HepG2 (cell line): ENCODE measurements around the gene SYNE1. TPM values are rescaled to one million over a fixed set of nuclear protein-coding genes. Genes with fewer than 3 reads are reported as not detected.

ENCODE experiments used
- CREM ChIP-seq, 2 experiments: sonication (generic) in 1 of 2; formaldehyde crosslinking in 1 of 2; IDR thresholded peaks; 2 replicates each; pipeline versions ENCODE4 v1.4.0 to v1.6.1; 2016 to 2020; ENCODE audit warnings: antibody characterized with exemption in 1 of 2, mild to moderate bottlenecking in 1 of 2, missing genetic modification reagents in 1 of 2
- FOXJ3 ChIP-seq: sonication (generic); formaldehyde crosslinking; IDR thresholded peaks from 2 replicates; pipeline ENCODE4 v1.4.0; 2020; ENCODE audit warnings: missing genetic modification reagents, mild to moderate bottlenecking, borderline replicate concordance
- FOXP1 ChIP-seq, 2 experiments: fragments of 450-650 bp in 1 of 2; IDR thresholded peaks; 2 replicates each; pipeline ENCODE4 v1.6.1; 2017 to 2018; ENCODE audit warnings: antibody characterized with exemption in 1 of 2
- HMGXB3 ChIP-seq: sonication (generic); formaldehyde crosslinking; IDR thresholded peaks from 2 replicates; pipeline ENCODE4 v1.4.0; 2020; ENCODE audit warnings: missing genetic modification reagents, borderline replicate concordance
- KAT7 ChIP-seq: IDR thresholded peaks from 2 replicates; pipeline ENCODE4 v1.6.1; 2018; ENCODE audit warnings: borderline replicate concordance, missing compliant biosample characterization
- MLXIP ChIP-seq: sonication (generic); formaldehyde crosslinking; IDR thresholded peaks from 2 replicates; pipeline ENCODE4 v1.9.0; 2021; ENCODE audit warnings: missing genetic modification reagents, borderline replicate concordance
- NCOR1 ChIP-seq: fragments of 200-600 bp; sonication (generic); IDR thresholded peaks from 2 replicates; pipeline ENCODE4 v1.7.0; 2017; ENCODE audit warnings: antibody characterized with exemption, low read length, borderline replicate concordance
- NFATC3 ChIP-seq: sonication (generic); formaldehyde crosslinking; IDR thresholded peaks from 2 replicates; pipeline ENCODE4 v1.5.1; 2020; ENCODE audit warnings: mild to moderate bottlenecking, missing genetic modification reagents
- NFE2L1 ChIP-seq: sonication (generic); formaldehyde crosslinking; IDR thresholded peaks from 2 replicates; pipeline ENCODE4 v1.4.0; 2020; ENCODE audit warnings: missing genetic modification reagents, mild to moderate bottlenecking, borderline replicate concordance
- ONECUT2 ChIP-seq: sonication (generic); formaldehyde crosslinking; IDR thresholded peaks from 2 replicates; pipeline ENCODE4 v1.4.0; 2020; ENCODE audit warnings: missing genetic modification reagents
- POLR2AphosphoS2 ChIP-seq: IDR thresholded peaks from 2 replicates; pipeline ENCODE4 v1.6.1; 2011; ENCODE audit warnings: low read depth, low read length, improper control_type of control experiment
- REPIN1 ChIP-seq: sonication (generic); formaldehyde crosslinking; IDR thresholded peaks from 2 replicates; pipeline ENCODE4 v1.8.0; 2022; ENCODE audit warnings: missing genetic modification reagents, low read depth, mild to moderate bottlenecking, borderline replicate concordance
- SCMH1 ChIP-seq: sonication (generic); formaldehyde crosslinking; IDR thresholded peaks from 2 replicates; pipeline ENCODE4 v1.9.0; 2021; ENCODE audit warnings: missing genetic modification reagents, mild to moderate bottlenecking, borderline replicate concordance
- SRF ChIP-seq: IDR thresholded peaks from 2 replicates; pipeline ENCODE4 v1.6.1; 2011; ENCODE audit warnings: mild to moderate bottlenecking, low read depth, low read length, moderate library complexity
- TCF7L2 ChIP-seq: IDR thresholded peaks from 2 replicates; pipeline ENCODE4 v1.6.1; 2011; ENCODE audit warnings: mild to moderate bottlenecking, low read depth, low read length, moderate library complexity
- TGIF2 ChIP-seq: IDR thresholded peaks from 2 replicates; pipeline ENCODE4 v1.6.1; 2016; ENCODE audit warnings: control low read depth, missing compliant biosample characterization
- ZEB1 ChIP-seq: IDR thresholded peaks from 2 replicates; pipeline ENCODE4 v1.6.1; 2012; ENCODE audit warnings: mild to moderate bottlenecking, low read depth, inconsistent platforms; ENCODE audit not compliant: insufficient replicate concordance
- ZNF549 ChIP-seq: sonication (generic); formaldehyde crosslinking; IDR thresholded peaks from 2 replicates; pipeline ENCODE4 v1.5.0; 2020; ENCODE audit warnings: missing genetic modification reagents
- ZNF614 ChIP-seq: IDR thresholded peaks from 2 replicates; pipeline ENCODE4 v1.6.1; 2018; ENCODE audit warnings: missing biosample characterization, missing genetic modification reagents, inconsistent platforms, borderline replicate concordance
- ZNF674 ChIP-seq: sonication (generic); formaldehyde crosslinking; IDR thresholded peaks from 2 replicates; pipeline ENCODE4 v1.5.0; 2020; ENCODE audit warnings: low read depth, mild to moderate bottlenecking, missing genetic modification reagents
- polyA plus RNA-seq, 8 experiments: library from polyadenylated mRNA; depleted of rRNA in 3 of 8; stranded (reverse) in 7 of 8; unstranded in 1 of 8; fragments of >200 nt; fragmentation: Illumina TruSeq in 4 of 8; extraction: Trizol in 4 of 8; gene quantifications; 2 replicates each; pipeline versions ENCODE4 v1.2.1 to v1.2.3, GENCODE V29; 2011 to 2016; ENCODE audit warnings: low read depth in 4 of 8, missing spikeins in 1 of 8, mixed read lengths in 1 of 8; ENCODE audit not compliant: insufficient read depth in 1 of 8
- total RNA-seq, 5 experiments: library from RNA; depleted of rRNA; stranded (reverse); fragments of >200 nt; fragmentation: Illumina TruSeq; extraction: Trizol; gene quantifications; 2 replicates each; pipeline ENCODE4 v1.2.3, GENCODE V29; 2016; ENCODE audit warnings: low read depth in 1 of 5
- TF ChIP-seq, protein P1 (sequence below): sonication (generic); formaldehyde crosslinking; IDR thresholded peaks from 2 replicates; pipeline ENCODE4 v1.8.1; 2023; ENCODE audit warnings: mild to moderate bottlenecking, inconsistent platforms, moderate library complexity, missing genetic modification reagents, borderline replicate concordance

SYNE1 gene
- total and polyA plus RNA-seq, 2 of the 13 experiments (the other 11 are each of a cell fraction or from before 2014, with no cell fraction given) = 5.5 to 15.9 TPM

DNA sequence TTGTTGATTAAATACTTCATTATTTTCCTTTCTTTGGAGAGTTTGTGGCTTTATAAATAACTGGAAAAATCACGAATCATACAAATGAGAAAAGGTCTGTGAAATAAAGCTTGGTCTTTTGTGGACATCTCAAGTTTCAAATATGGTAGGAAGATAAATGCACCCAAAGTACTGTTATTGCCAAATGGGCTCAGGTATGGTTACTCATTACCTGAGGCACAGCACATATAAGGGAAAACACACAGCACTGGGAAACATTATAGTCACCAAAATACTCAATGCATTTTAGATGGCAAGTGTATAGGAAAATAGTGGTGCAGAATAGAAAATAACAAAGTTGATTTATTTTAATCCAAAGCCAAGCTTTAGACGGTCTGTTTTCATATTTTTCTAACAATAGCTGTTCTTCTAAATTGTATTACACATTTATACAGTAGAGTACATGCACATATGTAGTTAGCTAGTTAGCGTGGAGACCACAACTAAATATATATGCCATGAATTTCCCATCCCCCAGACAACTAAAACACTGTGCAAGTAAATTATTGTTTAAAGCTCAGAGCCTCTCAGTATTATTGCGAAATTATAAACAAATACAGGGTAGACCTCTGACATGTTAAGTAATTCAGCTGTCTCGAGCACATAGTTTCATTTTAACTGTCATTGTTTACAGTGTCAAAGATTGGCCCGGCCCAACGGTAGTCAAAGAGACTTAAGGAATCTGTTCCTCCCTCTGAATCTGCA lies 336.0 kb downstream of the SYNE1 start (continued):
- TF ChIP-seq FOXJ3 (CRISPR knock-in tag) (peak; percentile 95), ZNF614 (CRISPR knock-in tag) (peak; percentile 50; the same call in 1 of the 2 replicates), ZEB1 (peak; percentile 63), HMGXB3 (CRISPR knock-in tag) (no peak), SCMH1 (CRISPR knock-in tag) (no peak), TGIF2 (CRISPR knock-in tag) (peak; percentile 75; the same call in 1 of the 2 replicates), FOXP1 (IDR thresholded peaks at IDR 0.05) (peak; percentile 87; the same call in 1 of the 2 replicates), FOXP1 (CRISPR knock-in tag; IDR thresholded peaks at IDR 0.05) (peak; percentile 94), NCOR1 (peak; percentile 93), MLXIP (peak; percentile 48; the same call in 1 of the 2 replicates), CREM (IDR thresholded peaks at IDR 0.05) (peak; percentile 71), CREM (CRISPR knock-in tag; IDR thresholded peaks at IDR 0.05) (no peak), ONECUT2 (no peak), TCF7L2 (0 out of 2 replicates have a peak, but pooled peaks have one; percentile 31), REPIN1 (CRISPR knock-in tag) (0 out of 2 replicates have a peak, but pooled peaks have one; percentile 56), ZNF674 (CRISPR knock-in tag) (0 out of 2 replicates have a peak, but pooled peaks have one; percentile 20), NFE2L1 (CRISPR knock-in tag) (no peak), POLR2AphosphoS2 (no peak), SRF (peak; percentile 77), ZNF549 (peak; percentile 61; the same call in 1 of the 2 replicates), NFATC3 (CRISPR knock-in tag) (no peak), KAT7 (no peak)
- TF ChIP-seq, protein P1, sequence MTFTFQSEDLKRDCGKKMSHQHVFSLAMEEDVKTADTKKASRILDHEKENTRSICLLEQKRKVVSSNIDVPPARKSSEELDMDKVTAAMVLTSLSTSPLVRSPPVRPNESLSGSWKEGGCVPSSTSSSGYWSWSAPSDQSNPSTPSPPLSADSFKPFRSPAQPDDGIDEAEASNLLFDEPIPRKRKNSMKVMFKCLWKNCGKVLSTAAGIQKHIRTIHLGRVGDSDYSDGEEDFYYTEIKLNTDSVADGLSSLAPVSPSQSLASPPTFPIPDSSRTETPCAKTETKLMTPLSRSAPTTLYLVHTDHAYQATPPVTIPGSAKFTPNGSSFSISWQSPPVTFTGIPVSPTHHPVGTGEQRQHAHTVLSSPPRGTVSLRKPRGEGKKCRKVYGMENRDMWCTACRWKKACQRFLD (CRISPR knock-in tag) = no peak
